ENCODE data around the gene HIC2.
A peak's percentile ranks its signal among the peaks of the same experiment; 100 is the strongest.
"Not testable (repeated sequence)": the region's sequence is repeated elsewhere in the genome, so short reads cannot be mapped to it uniquely, and the experiment has no call there.

Gene HIC2

GRCh38 chr22:21449531-21450319, 32.6 kb downstream of the HIC2 start:
- DNase-seq (ENCODE audit: low read depth in 1 of 2, low spot score in 1 of 2), result no peak

DNA sequence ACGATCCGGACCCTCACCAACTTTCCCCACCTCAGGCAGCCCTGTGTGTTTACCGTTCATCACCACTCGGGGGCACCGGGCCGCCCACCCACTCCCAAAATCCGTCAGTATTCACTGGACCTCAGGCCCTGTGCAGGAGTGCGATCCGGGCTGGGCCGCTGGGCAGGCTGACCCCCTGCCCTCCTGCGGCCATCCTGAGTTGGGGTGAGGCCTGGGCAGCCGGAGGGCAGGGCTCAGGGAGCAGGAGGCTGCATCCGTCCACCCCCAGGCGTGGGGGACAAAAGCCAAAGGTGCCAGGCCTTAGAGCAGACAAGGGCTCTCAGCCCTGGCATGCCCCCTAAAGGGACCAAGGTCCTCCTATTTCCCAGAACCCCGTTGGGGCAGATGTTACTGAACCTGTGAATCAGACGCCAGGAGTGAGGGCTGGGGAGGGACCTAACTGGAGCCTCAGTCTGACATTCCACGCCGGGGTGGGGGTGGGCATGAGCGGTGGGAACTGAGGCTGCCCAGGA, 33.2 kb downstream of the HIC2 start:
- DNase-seq (ENCODE audit: low read depth in 1 of 2, low spot score in 1 of 2), result no peak

GRCh38 chr22:21450858-21451353, 33.7 kb downstream of the HIC2 start:
- DNase-seq (ENCODE audit: low read depth in 1 of 2, low spot score in 1 of 2), result no peak

DNA sequence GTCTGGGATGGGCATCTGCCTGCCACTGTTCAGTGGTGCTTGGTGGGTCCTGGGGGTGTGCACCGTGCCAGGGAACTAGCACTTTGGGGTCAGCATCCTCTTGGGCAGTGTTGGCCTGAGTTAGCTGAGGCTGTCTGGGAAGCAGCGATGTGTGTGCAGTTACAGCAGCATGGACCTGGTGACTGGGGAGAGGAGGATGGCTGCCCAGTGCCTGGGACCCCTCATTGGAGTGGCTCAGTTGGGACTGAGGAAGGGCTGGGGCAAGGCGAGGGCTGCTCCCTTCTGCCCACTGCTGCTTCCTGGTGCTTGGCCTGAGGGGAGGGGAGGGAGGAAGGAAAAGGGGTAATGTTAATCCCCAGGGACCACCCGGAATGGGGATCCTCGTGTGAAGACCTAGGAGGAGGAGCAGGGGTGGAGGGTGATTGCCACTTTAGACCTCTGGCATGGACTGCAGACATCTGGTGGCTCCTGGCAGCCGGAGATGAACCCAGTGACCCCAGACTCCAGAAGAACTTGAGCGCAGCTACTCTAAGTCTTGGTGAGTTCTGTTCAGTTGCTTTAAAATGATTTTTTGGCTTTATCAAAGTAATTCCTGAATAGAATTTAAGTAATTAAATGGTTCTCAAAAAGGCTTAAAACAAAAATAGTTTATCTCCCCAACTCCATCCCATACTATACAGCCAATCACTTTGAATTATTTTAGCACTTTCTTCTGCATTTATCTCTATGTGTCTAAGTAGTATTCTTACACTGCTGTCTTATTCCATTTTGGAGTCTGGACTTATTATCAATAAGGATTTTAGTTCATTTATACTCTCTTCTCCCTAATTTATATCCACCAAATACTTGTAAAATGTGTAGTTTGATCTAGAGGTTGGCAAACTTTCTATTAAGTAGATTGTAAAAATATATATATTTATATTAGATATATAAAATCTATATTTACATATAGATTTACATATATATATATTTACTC, 34.7 kb downstream of the HIC2 start:
- DNase-seq (ENCODE audit: low read depth in 1 of 2, low spot score in 1 of 2), result no peak

- not testable (repeated sequence) for DNase-seq (ENCODE audit: low read depth in 1 of 2, low spot score in 1 of 2)
These were observed 35.5 kb downstream of the HIC2 start for GRCh38 chr22:21452666-21453065.

DNA sequence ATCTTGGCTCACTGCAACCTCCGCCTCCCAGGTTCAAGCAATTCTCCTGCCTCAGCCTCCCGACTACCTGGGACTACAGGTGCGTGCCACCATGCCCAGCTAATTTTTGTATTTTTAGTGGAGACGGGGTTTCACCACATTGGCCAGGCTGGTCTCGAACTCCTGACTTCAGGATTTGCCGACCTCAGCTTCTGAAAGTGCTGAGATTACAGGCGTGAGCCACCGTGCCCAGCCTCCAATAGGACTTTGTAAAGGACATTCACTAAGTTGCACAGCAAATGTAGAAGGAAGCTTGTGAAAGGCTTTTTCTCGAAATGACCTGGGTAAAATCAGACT, 37.8 kb downstream of the HIC2 start:
- not testable (repeated sequence) for DNase-seq (ENCODE audit: low read depth in 1 of 2, low spot score in 1 of 2)

DNA sequence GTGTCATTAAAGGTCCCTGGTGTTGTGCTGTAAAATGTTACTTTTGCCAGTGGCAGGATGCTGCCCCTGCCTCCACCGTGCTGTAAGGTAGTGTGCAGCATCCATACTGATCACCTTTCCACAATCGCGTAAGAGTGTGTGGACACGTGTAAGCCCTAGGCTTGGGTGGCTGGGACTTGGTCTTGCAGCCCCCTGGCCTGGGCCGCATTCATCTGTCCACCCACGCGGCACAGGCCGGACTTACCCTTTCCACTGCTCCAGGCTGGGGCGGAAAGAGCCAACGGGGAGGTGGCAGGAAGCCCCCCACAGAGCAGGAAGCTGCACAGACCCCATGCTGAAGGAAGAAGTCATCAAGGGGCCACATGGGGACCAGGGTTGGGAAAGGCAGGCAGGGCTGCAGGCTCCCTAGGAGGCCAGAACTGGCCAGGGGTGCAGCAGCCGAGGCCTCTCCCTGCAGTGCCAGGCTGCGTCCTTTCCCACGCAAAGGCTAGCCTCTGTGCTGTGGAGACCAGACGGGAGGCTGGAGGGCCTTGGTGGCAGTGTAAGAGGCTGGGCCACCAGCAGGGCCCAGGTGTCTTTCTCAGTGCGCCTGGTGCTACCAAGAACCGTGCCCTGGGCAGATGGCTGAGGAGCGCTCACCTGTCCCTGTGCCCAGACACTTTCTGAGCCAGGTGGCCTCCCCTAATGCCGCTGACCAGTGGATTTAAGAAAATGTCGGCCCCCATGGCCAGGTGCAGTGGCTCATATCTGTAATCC, 38.3 kb downstream of the HIC2 start:
- no peak for DNase-seq (ENCODE audit: low read depth in 1 of 2, low spot score in 1 of 2)

GRCh38 chr22:21457023-21457787, 40.0 kb downstream of the HIC2 start:
- DNase-seq (ENCODE audit: low read depth in 1 of 2, low spot score in 1 of 2), result no peak

DNA sequence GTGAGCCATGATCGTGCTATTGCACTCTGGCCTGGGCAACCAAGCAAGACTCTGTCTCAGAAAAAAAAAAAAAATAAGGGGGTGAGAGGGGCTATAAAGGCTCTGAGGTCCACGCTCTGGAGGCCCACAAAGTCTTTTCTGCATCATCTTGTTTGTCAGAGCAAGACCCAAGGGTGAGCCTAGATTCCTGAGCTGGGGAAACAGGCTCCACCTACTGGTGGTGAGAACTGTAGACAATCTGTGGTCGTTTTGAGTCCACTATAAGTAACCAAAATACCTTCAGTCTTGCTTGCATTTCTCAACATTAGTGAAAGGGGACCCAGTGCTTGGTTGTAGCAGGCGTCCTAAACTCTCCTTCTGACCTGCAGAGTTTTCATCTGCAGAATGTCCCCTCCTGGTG, 45.5 kb downstream of the HIC2 start:
- DNase-seq (ENCODE audit: low read depth in 1 of 2, low spot score in 1 of 2), result not testable (repeated sequence)

DNA sequence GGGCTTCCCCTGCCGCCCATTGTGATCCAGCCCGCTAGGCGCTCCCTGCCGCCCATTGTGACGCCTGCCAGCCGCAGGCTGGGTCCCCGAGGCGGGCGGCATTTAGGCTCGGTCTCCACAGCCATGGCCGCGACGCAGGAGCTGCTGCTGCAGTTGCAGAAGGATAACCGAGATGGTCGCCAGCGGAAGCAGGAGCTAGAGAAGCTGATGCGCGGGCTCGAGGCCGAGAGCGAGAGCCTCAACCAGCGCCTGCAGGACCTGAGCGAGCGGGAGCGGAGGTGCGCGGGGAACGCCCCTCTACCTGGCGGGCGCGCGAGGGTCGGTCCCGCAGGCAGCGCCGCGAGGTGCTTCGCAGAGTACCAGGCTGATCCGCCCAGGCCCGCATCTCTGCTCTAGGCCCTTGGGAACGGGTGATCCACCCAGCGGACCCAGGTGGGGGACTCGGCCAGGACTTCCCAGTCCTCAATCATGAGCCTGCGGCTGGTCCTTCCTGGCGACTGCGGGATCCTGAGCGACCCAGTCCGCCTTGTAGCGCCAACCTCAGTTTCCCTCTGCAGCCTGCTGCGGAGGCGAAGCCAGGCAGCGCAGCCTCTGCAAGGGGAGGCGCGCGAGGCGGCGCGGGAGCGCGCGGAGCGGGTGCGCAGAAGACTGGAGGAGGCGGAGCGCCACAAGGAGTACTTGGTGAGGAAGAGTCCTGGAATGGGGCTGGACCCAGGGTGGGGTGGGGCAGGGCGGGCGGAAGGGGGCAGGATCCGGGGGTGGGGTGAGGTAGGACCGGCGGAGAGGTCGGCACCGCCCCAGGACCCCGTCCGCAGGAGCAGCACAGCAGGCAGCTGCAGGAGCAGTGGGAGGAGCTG, 50.4 kb downstream of the HIC2 start, which contains the start of gene TMEM191C:
TMEM191C (plus strand) TSS at position 51 of the 857 bp plus-strand sequence; CDS start at position 124, 73 bp downstream.
- not testable (repeated sequence) for DNase-seq (ENCODE audit: low read depth in 1 of 2, low spot score in 1 of 2)

DNA sequence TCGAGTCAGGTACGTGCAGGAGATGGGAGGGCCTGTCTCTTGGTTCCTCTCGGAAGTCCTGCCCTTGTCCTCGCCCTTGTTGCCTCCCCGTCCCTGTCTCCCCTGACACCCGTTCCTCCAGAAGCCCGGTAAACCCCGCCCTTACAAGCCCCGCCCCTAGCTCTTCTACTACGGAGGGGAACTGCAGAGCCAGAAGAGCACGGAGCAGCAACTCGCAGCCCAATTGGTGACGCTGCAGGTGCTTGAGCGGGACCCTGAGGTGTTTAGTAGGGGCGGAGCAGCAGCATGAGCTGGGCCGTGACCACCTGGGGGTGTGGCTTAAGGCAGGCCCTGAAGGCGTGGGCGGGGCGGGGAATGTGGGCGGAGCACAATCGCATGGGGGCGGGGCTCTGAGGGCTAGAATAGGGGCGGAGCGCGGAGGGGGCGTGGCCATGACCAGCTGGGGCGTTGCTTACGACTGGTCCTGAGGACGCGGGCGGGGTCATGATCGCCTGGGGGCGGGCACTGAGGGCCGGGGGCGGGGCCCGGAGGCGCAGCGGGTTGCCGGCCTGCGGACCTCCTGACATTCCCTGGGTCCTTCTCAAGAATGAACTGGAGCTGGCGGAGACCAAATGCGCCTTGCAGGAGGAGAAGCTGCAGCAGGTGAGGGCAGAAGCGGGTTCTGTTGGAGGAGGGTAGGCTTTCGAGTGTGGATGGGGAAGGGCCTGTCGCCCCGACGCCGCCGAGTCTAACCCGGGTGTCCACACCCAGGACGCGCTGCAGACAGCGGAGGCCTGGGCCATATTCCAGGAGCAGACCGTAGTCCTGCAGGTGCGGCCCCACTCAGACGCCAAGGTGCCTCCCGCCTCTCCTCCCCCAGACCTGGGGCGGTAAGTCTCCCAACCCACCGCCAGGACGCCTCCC, 51.3 kb downstream of the HIC2 start:
- peak; percentile 78 to 79 for DNase-seq (ENCODE audit: low read depth in 1 of 2, low spot score in 1 of 2)

DNA sequence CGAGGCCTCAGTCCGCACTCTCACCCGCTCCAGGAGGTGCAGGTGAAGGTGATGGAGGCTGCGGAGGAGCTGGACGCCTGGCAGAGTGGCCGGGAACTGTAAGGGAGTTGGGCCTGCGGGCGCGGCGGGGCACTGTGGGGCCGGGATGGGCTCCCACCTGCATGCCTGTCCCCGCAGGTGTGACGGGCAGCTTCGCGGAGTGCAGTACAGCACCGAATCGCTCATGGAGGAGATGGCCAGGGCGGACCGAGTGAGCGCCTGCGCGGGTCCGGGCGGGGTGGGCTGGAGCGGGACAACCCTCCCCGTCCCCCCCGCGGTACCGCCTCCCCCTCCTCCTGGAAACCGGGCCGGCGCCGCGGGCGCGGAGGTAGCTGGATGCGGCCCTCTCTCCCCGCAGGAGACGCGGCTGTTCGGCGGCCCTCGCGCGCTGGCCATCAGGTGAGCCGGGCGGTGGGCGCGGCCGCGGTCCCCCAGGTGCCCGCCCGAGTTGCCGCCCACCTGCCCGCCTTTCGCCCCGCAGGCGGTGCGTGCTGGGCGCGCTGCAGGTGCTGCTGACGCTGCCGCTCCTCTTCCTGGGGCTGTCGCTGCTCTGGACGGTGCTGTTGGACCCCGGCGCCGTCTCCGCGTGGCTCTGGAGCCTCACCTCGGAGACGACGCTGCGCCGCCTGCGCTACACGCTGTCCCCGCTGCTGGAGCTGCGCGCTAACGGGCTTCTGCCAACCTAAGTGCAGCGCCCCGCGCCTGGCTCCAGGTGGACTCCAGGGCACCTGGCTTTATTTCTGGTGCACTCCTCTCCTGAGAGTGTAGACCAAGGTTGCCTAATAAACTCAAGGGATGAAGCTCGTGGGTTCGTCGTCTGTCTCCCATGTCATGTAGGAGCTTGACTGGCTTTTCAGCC, 52.2 kb downstream of the HIC2 start:
- DNase-seq (ENCODE audit: low read depth in 1 of 2, low spot score in 1 of 2), result not testable (repeated sequence)

- not testable (repeated sequence) for DNase-seq (ENCODE audit: low read depth in 1 of 2, low spot score in 1 of 2)
These were observed 55.8 kb downstream of the HIC2 start for GRCh38 chr22:21472984-21473383.

- not testable (repeated sequence) for DNase-seq (ENCODE audit: low read depth in 1 of 2, low spot score in 1 of 2)
These were observed 56.5 kb downstream of the HIC2 start for GRCh38 chr22:21473664-21474063.

DNA sequence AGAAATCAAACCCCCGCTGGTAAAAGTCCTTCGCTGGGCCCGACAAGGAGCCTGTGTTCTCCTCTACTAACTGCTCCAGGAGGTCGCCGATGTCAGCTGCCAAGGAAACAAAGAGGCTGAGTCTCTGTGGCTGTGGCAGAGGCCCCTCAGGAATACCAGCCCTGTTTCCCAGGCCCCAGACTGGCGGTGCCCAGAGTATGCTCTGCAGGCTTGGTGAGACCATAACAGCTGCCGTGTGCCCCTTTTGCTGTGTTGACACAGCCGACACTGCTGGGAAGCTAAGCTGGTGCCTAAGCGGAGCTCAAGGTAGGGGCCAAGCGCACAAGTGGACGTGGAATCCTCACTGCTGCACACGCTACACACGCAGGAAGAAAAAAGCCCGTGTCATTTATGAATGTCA, 66.9 kb downstream of the HIC2 start:
- not testable (repeated sequence) for DNase-seq (ENCODE audit: low read depth in 1 of 2, low spot score in 1 of 2)

DNA sequence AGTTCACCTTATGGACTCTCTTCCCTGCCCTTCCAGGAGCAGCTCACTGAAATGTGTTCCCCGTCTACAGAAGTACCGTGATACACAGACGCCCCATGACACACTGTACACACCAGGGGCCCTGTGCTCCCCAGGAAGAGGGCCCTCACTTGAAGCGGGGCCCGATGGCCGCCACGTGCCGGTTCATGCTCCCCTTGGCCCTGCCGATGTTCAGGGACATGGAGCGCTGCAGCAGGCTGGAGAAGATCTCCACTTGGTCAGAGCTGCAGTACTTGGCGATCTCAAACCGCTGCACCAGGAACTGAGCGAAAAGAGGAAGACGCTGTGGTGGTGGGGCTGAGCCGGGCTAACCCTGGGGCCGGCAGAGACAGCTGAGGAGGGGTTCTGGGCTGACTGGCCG, 70.6 kb downstream of the HIC2 start:
- not testable (repeated sequence) for DNase-seq (ENCODE audit: low read depth in 1 of 2, low spot score in 1 of 2)

DNA sequence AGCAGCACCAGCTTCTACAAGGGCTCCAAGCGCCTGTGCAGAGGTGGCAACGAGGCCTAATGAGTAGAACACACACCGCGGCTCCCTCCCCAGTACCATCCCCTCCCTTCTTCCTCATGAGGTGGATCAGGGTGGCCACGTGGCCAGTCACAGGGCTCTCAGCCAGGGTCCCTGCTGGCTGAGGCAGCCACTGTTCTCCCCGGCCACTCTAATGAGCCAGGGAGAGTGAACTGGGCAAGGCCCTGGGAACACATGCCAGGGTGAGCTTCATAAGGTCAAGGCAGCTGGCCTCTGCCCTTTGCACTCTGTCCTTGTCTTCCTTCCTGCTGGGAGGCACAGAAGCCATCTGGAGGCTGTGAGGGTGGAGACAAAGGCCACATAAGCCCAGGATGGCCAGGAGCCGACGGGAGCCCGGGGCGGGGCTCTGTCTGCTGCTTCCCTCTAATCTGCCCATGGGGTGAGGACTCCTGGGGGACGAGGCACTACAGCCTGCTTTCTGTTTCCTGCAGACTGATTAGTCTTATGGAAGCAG, 72.0 kb downstream of the HIC2 start:
- DNase-seq (ENCODE audit: low read depth in 1 of 2, low spot score in 1 of 2), result not testable (repeated sequence)

Measured in activated T-helper 1 cell treated with anti-CD3 and anti-CD28 coated beads, Interleukin-2, amount 50 U/mL, for 16 hours (primary cell).